ENCODE measurements around the gene GHRL. TPM values are rescaled to one million over a fixed set of nuclear protein-coding genes. Genes with fewer than 3 reads are reported as not detected.
A peak's percentile ranks its signal among the peaks of the same experiment; 100 is the strongest.
"Not testable (repeated sequence)": the region's sequence is repeated elsewhere in the genome, so short reads cannot be mapped to it uniquely, and the experiment has no call there.

GHRL gene
- total RNA-seq, 1 donor = under 0.01 TPM

- peaks cover 95% of the 10 kb centered on the region for H3K79me2 ChIP-seq (ENCODE audit: insufficient read depth, low read length)
Observed at GRCh38 chr3:10268930-10269329, 23.8 kb downstream of the GHRL start.

GRCh38 chr3:10268116-10268515 lies 24.6 kb downstream of the GHRL start:
- no peak for TF ChIP-seq CTCF (IDR thresholded peaks at IDR 0.05; ENCODE audit: extremely low read depth, low read depth, low read length)
- DNase-seq (ENCODE audit: insufficient read length, low spot score, missing footprints) = no peak
- H3K36me3 ChIP-seq (ENCODE audit: insufficient read depth, low read length) = peaks cover 27% of the 10 kb centered on the region
- no peak overlapping the region for H3K27ac ChIP-seq (ENCODE audit: low read depth, low read length)
- peaks cover 13% of the 10 kb centered on the region for H4K20me1 ChIP-seq (ENCODE audit: insufficient read depth, low read length)
- H2AFZ ChIP-seq (ENCODE audit: low read length) = no peak overlapping the region
- no peaks in the 10 kb centered on the region for H3K27me3 ChIP-seq (ENCODE audit: insufficient read depth, low read length)
- H3K9me3 ChIP-seq (ENCODE audit: low read depth, low read length) = no peaks in the 10 kb centered on the region
- H3K4me3 ChIP-seq (ENCODE audit: insufficient read depth, low read length) = no peak overlapping the region
- peaks cover 3% of the 10 kb centered on the region for H3K4me1 ChIP-seq (ENCODE audit: insufficient read depth, low read length)
- H3K4me2 ChIP-seq (ENCODE audit: insufficient read depth, low read length) = no peak overlapping the region
- H3K79me2 ChIP-seq (ENCODE audit: insufficient read depth, low read length) = peaks cover 95% of the 10 kb centered on the region

More at GRCh38 chr3:10268930-10269329, 23.8 kb downstream of the GHRL start:
- no peaks in the 10 kb centered on the region for H3K9me3 ChIP-seq (ENCODE audit: low read depth, low read length)
- no peak overlapping the region for H3K4me3 ChIP-seq (ENCODE audit: insufficient read depth, low read length)
- H3K27me3 ChIP-seq (ENCODE audit: insufficient read depth, low read length) = no peaks in the 10 kb centered on the region
- no peak overlapping the region for H3K27ac ChIP-seq (ENCODE audit: low read depth, low read length)
- H3K36me3 ChIP-seq (ENCODE audit: insufficient read depth, low read length) = peaks cover 27% of the 10 kb centered on the region
- DNase-seq (ENCODE audit: insufficient read length, low spot score, missing footprints) = peak; percentile 32
- H4K20me1 ChIP-seq (ENCODE audit: insufficient read depth, low read length) = peaks cover 19% of the 10 kb centered on the region
- TF ChIP-seq CTCF (IDR thresholded peaks at IDR 0.05; ENCODE audit: extremely low read depth, low read depth, low read length) = no peak
- H3K4me2 ChIP-seq (ENCODE audit: insufficient read depth, low read length) = no peak overlapping the region
- H3K4me1 ChIP-seq (ENCODE audit: insufficient read depth, low read length) = peaks cover 2% of the 10 kb centered on the region
- H2AFZ ChIP-seq (ENCODE audit: low read length) = no peak overlapping the region

GRCh38 chr3:10266936-10267335 lies 25.8 kb downstream of the GHRL start:
- not testable (repeated sequence) for H3K27me3 ChIP-seq (ENCODE audit: insufficient read depth, low read length); H3K4me3 ChIP-seq (ENCODE audit: insufficient read depth, low read length); H3K4me2 ChIP-seq (ENCODE audit: insufficient read depth, low read length); H3K9me3 ChIP-seq (ENCODE audit: low read depth, low read length); H4K20me1 ChIP-seq (ENCODE audit: insufficient read depth, low read length); DNase-seq (ENCODE audit: insufficient read length, low spot score, missing footprints); H2AFZ ChIP-seq (ENCODE audit: low read length); H3K4me1 ChIP-seq (ENCODE audit: insufficient read depth, low read length); H3K27ac ChIP-seq (ENCODE audit: low read depth, low read length)
- Histone ChIP-seq H3K79me2 (ENCODE audit: insufficient read depth, low read length) (peaks cover 93% of the 10 kb centered on the region), H3K36me3 (ENCODE audit: insufficient read depth, low read length) (peaks cover 27% of the 10 kb centered on the region)

GRCh38 chr3:10265833-10266232 lies 26.9 kb downstream of the GHRL start:
- Histone ChIP-seq H3K9me3 (ENCODE audit: low read depth, low read length) (no peaks in the 10 kb centered on the region), H3K4me2 (ENCODE audit: insufficient read depth, low read length) (no peak overlapping the region), H3K27ac (ENCODE audit: low read depth, low read length) (no peak overlapping the region), H4K20me1 (ENCODE audit: insufficient read depth, low read length) (peaks cover 9% of the 10 kb centered on the region), H3K4me1 (ENCODE audit: insufficient read depth, low read length) (peaks cover 3% of the 10 kb centered on the region), H3K4me3 (ENCODE audit: insufficient read depth, low read length) (no peak overlapping the region), H3K36me3 (ENCODE audit: insufficient read depth, low read length) (peaks cover 25% of the 10 kb centered on the region), H3K79me2 (ENCODE audit: insufficient read depth, low read length) (peaks cover 90% of the 10 kb centered on the region), H3K27me3 (ENCODE audit: insufficient read depth, low read length) (no peaks in the 10 kb centered on the region), H2AFZ (ENCODE audit: low read length) (no peak overlapping the region)
- TF ChIP-seq CTCF (IDR thresholded peaks at IDR 0.05; ENCODE audit: extremely low read depth, low read depth, low read length) = no peak
- DNase-seq (ENCODE audit: insufficient read length, low spot score, missing footprints) = no peak
